ENCODE measurements around the gene MBP. TPM values are rescaled to one million over a fixed set of nuclear protein-coding genes. Genes with fewer than 3 reads are reported as not detected.

Gene MBP
- total RNA-seq, 1 donor from 2014 or later, result 22.4 TPM

DNA sequence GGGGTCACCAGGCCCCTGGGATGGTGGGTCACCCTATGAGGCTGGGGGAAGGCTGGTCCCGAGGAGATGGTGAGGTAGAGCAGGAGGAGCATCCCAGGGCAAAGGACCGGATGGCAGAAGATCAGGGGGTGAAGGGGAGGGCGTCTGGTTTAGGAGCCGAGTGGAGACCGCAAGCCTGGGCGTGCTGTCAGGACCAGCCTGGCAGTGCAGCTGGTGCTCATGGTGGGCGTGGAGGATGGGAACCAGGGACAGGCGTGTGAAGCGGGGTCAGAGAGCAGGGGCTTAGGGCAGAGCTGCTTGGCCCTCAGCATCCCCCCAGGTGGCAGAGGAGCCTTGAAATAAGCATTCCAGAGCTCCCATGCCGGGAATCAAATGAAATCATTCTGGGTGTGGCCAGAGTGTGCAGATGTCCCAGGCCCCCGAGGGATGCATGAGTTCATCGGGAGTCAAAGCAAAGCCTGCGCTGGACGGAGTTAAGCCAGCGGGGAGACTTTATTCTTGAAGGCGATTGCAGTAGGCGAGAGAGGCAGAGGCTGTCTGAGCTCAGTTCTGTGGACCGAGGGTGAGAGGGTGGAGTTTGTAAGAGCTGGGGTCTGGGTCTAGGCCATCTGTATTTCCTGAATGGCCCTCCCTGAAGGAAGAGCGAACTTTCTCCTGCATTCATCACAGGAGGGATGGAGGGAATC is 33.1 kb upstream of the MBP start:
- Histone ChIP-seq H3K27ac (ENCODE audit: low read depth, low read length) (no peak overlapping the region), H3K4me1 (ENCODE audit: control insufficient read depth in 3 of 3, insufficient read depth in 3 of 3, low read length in 3 of 3) (peaks cover 0 to 19% (median 11%) of the 10 kb centered on the region in 3 donors), H3K9me3 (ENCODE audit: control insufficient read depth in 3 of 3, low read length in 3 of 3) (no peaks in the 10 kb centered on the region), H3K4me3 (ENCODE audit: low read length in 3 of 3) (no peak overlapping the region), H3K36me3 (ENCODE audit: control insufficient read depth in 3 of 3, insufficient read depth in 3 of 3, low read length in 3 of 3) (no peaks in the 10 kb centered on the region), H3K27me3 (ENCODE audit: control insufficient read depth in 3 of 3, insufficient read depth in 3 of 3, low read length in 3 of 3) (peaks cover 8 to 22% (median 10%) of the 10 kb centered on the region in 3 donors), H3K9ac (ENCODE audit: low read depth in 1 of 3, low read length in 3 of 3) (peak overlapping the region in 1 of 3 donors; percentile 14)

DNA sequence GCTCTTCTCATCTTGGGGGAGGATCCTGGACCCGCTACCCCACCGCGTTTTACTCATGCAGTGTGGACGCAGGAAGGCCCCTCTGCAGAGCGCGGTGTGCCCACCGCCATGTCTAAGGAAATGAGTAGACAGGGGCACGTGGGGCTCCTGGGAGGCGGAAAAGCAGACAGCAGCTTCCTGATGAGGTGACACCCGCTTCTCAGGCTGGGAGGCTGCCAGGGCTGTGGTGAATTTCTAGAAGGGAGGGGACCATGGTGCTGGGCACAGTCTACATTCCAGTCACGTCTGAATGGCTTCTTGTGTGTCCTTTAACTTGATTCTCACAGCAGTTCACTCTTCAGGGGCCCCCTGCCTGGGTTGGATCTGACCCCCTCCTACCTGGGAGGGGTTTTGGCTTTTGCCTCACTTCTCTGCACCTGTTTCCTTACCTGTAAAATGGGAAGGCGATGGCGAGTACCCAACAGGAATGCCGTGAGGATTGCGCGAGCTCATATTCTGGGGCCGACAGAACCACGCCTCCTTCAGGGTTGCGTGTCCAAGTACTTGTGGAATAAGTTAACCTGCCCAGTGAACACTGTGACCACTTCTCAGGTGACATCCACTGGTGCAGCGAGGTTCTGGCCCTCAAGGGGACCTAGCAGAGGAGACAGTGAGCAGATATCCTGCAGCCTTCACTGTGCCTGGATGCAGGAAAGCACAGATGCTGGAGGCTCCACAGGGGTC is 32.3 kb upstream of the MBP start:
- H3K27me3 ChIP-seq (ENCODE audit: control insufficient read depth in 3 of 3, insufficient read depth in 3 of 3, low read length in 3 of 3), result peaks cover 4 to 22% (median 10%) of the 10 kb centered on the region in 3 donors
- no peak overlapping the region for H3K27ac ChIP-seq (ENCODE audit: low read depth, low read length)
- H3K9ac ChIP-seq (ENCODE audit: low read depth in 1 of 3, low read length in 3 of 3), result no peak overlapping the region
- H3K4me1 ChIP-seq (ENCODE audit: control insufficient read depth in 3 of 3, insufficient read depth in 3 of 3, low read length in 3 of 3), result peaks cover 0 to 19% (median 11%) of the 10 kb centered on the region in 3 donors
- no peak overlapping the region for H3K4me3 ChIP-seq (ENCODE audit: low read length in 3 of 3)
- H3K36me3 ChIP-seq (ENCODE audit: control insufficient read depth in 3 of 3, insufficient read depth in 3 of 3, low read length in 3 of 3), result no peaks in the 10 kb centered on the region
- no peaks in the 10 kb centered on the region for H3K9me3 ChIP-seq (ENCODE audit: control insufficient read depth in 3 of 3, low read length in 3 of 3)

GRCh38 chr18:77164026-77164425 is 31.4 kb upstream of the MBP start:
- no peaks in the 10 kb centered on the region for H3K9me3 ChIP-seq (ENCODE audit: control insufficient read depth in 3 of 3, low read length in 3 of 3)
- H3K36me3 ChIP-seq (ENCODE audit: control insufficient read depth in 3 of 3, insufficient read depth in 3 of 3, low read length in 3 of 3), result no peaks in the 10 kb centered on the region
- peaks cover 0 to 19% (median 11%) of the 10 kb centered on the region in 3 donors for H3K4me1 ChIP-seq (ENCODE audit: control insufficient read depth in 3 of 3, insufficient read depth in 3 of 3, low read length in 3 of 3)
- H3K27ac ChIP-seq (ENCODE audit: low read depth, low read length), result no peak overlapping the region
- H3K4me3 ChIP-seq (ENCODE audit: low read length in 3 of 3), result no peak overlapping the region
- H3K27me3 ChIP-seq (ENCODE audit: control insufficient read depth in 3 of 3, insufficient read depth in 3 of 3, low read length in 3 of 3), result peaks cover 0 to 22% (median 10%) of the 10 kb centered on the region in 3 donors
- H3K9ac ChIP-seq (ENCODE audit: low read depth in 1 of 3, low read length in 3 of 3), result no peak overlapping the region

GRCh38 chr18:77162580-77162979 is 30.0 kb upstream of the MBP start:
- no peaks in the 10 kb centered on the region for H3K9me3 ChIP-seq (ENCODE audit: control insufficient read depth in 3 of 3, low read length in 3 of 3)
- H3K27me3 ChIP-seq (ENCODE audit: control insufficient read depth in 3 of 3, insufficient read depth in 3 of 3, low read length in 3 of 3), result peaks cover 0 to 22% (median 10%) of the 10 kb centered on the region in 3 donors

DNA sequence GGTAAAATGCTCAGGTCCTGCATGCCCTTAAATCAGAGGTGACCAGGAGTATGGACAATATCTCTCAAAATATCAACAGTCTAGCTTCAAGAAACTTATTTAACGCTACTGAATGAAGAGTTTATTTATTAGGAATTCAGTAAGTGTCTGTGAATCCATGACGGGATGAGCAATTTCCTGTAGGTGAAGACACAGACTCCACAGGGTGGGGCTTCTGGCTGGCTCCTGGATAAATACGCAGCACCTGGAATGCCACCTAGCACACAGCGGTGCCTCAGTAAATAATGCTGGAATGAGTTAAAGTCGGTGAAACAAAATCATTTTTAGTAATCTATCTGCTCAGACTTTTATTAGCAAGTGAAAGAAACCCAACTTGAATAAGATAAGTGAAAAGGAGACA is 29.4 kb upstream of the MBP start:
- Histone ChIP-seq H3K9ac (ENCODE audit: low read depth in 1 of 3, low read length in 3 of 3) (no peak overlapping the region), H3K4me3 (ENCODE audit: low read length in 3 of 3) (no peak overlapping the region), H3K36me3 (ENCODE audit: control insufficient read depth in 3 of 3, insufficient read depth in 3 of 3, low read length in 3 of 3) (no peaks in the 10 kb centered on the region), H3K27me3 (ENCODE audit: control insufficient read depth in 3 of 3, insufficient read depth in 3 of 3, low read length in 3 of 3) (peaks cover 0 to 22% (median 10%) of the 10 kb centered on the region in 3 donors), H3K4me1 (ENCODE audit: control insufficient read depth in 3 of 3, insufficient read depth in 3 of 3, low read length in 3 of 3) (peaks cover 0 to 15% (median 11%) of the 10 kb centered on the region in 3 donors), H3K9me3 (ENCODE audit: control insufficient read depth in 3 of 3, low read length in 3 of 3) (no peaks in the 10 kb centered on the region), H3K27ac (ENCODE audit: low read depth, low read length) (no peak overlapping the region)

More at GRCh38 chr18:77162580-77162979, 30.0 kb upstream of the MBP start:
- Histone ChIP-seq H3K27ac (ENCODE audit: low read depth, low read length) (no peak overlapping the region), H3K4me3 (ENCODE audit: low read length in 3 of 3) (no peak overlapping the region), H3K4me1 (ENCODE audit: control insufficient read depth in 3 of 3, insufficient read depth in 3 of 3, low read length in 3 of 3) (peaks cover 0 to 15% (median 11%) of the 10 kb centered on the region in 3 donors), H3K9ac (ENCODE audit: low read depth in 1 of 3, low read length in 3 of 3) (no peak overlapping the region), H3K36me3 (ENCODE audit: control insufficient read depth in 3 of 3, insufficient read depth in 3 of 3, low read length in 3 of 3) (no peaks in the 10 kb centered on the region)

DNA sequence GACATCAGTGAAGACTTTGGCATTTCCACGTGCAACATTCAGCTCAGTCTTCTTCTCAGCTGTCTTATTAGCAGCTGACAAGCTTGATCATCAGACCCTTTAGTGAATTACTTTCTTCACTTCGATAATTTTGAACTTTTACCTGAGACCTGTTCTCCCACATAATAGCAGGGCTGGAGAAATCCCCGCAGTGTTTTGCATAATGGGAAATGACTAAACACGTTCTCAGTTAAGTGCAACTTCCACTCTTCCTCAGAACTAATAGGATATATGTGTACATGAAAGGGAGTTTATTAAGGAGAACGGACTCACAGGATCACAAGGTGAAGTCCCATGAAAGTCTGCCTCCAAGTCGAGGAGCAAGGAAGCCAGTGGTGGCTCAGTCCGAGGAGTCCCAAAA is 28.8 kb upstream of the MBP start:
- Histone ChIP-seq H3K27me3 (ENCODE audit: control insufficient read depth in 3 of 3, insufficient read depth in 3 of 3, low read length in 3 of 3) (peaks cover 0 to 19% (median 10%) of the 10 kb centered on the region in 3 donors), H3K27ac (ENCODE audit: low read depth, low read length) (no peak overlapping the region), H3K9me3 (ENCODE audit: control insufficient read depth in 3 of 3, low read length in 3 of 3) (no peaks in the 10 kb centered on the region), H3K4me3 (ENCODE audit: low read length in 3 of 3) (no peak overlapping the region), H3K36me3 (ENCODE audit: control insufficient read depth in 3 of 3, insufficient read depth in 3 of 3, low read length in 3 of 3) (no peaks in the 10 kb centered on the region), H3K4me1 (ENCODE audit: control insufficient read depth in 3 of 3, insufficient read depth in 3 of 3, low read length in 3 of 3) (peaks cover 0 to 10% (median 9%) of the 10 kb centered on the region in 3 donors), H3K9ac (ENCODE audit: low read depth in 1 of 3, low read length in 3 of 3) (no peak overlapping the region)

GRCh38 chr18:77160515-77160914 is 27.9 kb upstream of the MBP start:
- Histone ChIP-seq H3K27ac (ENCODE audit: low read depth, low read length) (no peak overlapping the region), H3K4me1 (ENCODE audit: control insufficient read depth in 3 of 3, insufficient read depth in 3 of 3, low read length in 3 of 3) (peaks cover 0 to 4% (median 4%) of the 10 kb centered on the region in 3 donors), H3K36me3 (ENCODE audit: control insufficient read depth in 3 of 3, insufficient read depth in 3 of 3, low read length in 3 of 3) (no peaks in the 10 kb centered on the region), H3K9ac (ENCODE audit: low read depth in 1 of 3, low read length in 3 of 3) (no peak overlapping the region), H3K9me3 (ENCODE audit: control insufficient read depth in 3 of 3, low read length in 3 of 3) (no peaks in the 10 kb centered on the region), H3K27me3 (ENCODE audit: control insufficient read depth in 3 of 3, insufficient read depth in 3 of 3, low read length in 3 of 3) (peaks cover 0 to 12% (median 9%) of the 10 kb centered on the region in 3 donors), H3K4me3 (ENCODE audit: low read length in 3 of 3) (no peak overlapping the region)

- Histone ChIP-seq H3K27ac (ENCODE audit: low read depth, low read length) (no peak overlapping the region), H3K9me3 (ENCODE audit: control insufficient read depth in 3 of 3, low read length in 3 of 3) (no peaks in the 10 kb centered on the region), H3K27me3 (ENCODE audit: control insufficient read depth in 3 of 3, insufficient read depth in 3 of 3, low read length in 3 of 3) (no peaks in the 10 kb centered on the region), H3K9ac (ENCODE audit: low read depth in 1 of 3, low read length in 3 of 3) (no peak overlapping the region), H3K36me3 (ENCODE audit: control insufficient read depth in 3 of 3, insufficient read depth in 3 of 3, low read length in 3 of 3) (no peaks in the 10 kb centered on the region), H3K4me3 (ENCODE audit: low read length in 3 of 3) (no peak overlapping the region), H3K4me1 (ENCODE audit: control insufficient read depth in 3 of 3, insufficient read depth in 3 of 3, low read length in 3 of 3) (no peaks in the 10 kb centered on the region)
Measured at GRCh38 chr18:77157312-77157711, 24.7 kb upstream of the MBP start.

- no peak overlapping the region for H3K4me3 ChIP-seq (ENCODE audit: low read length in 3 of 3)
- no peaks in the 10 kb centered on the region for H3K36me3 ChIP-seq (ENCODE audit: control insufficient read depth in 3 of 3, insufficient read depth in 3 of 3, low read length in 3 of 3)
- no peaks in the 10 kb centered on the region for H3K4me1 ChIP-seq (ENCODE audit: control insufficient read depth in 3 of 3, insufficient read depth in 3 of 3, low read length in 3 of 3)
- H3K9me3 ChIP-seq (ENCODE audit: control insufficient read depth in 3 of 3, low read length in 3 of 3), result no peaks in the 10 kb centered on the region
- H3K27me3 ChIP-seq (ENCODE audit: control insufficient read depth in 3 of 3, insufficient read depth in 3 of 3, low read length in 3 of 3), result no peaks in the 10 kb centered on the region
- H3K27ac ChIP-seq (ENCODE audit: low read depth, low read length), result no peak overlapping the region
- H3K9ac ChIP-seq (ENCODE audit: low read depth in 1 of 3, low read length in 3 of 3), result no peak overlapping the region
Measured at GRCh38 chr18:77155031-77155430, 22.4 kb upstream of the MBP start.

- Histone ChIP-seq H3K27me3 (ENCODE audit: control insufficient read depth in 3 of 3, insufficient read depth in 3 of 3, low read length in 3 of 3) (no peaks in the 10 kb centered on the region), H3K9ac (ENCODE audit: low read depth in 1 of 3, low read length in 3 of 3) (no peak overlapping the region), H3K9me3 (ENCODE audit: control insufficient read depth in 3 of 3, low read length in 3 of 3) (no peaks in the 10 kb centered on the region), H3K4me3 (ENCODE audit: low read length in 3 of 3) (no peak overlapping the region), H3K4me1 (ENCODE audit: control insufficient read depth in 3 of 3, insufficient read depth in 3 of 3, low read length in 3 of 3) (no peaks in the 10 kb centered on the region), H3K36me3 (ENCODE audit: control insufficient read depth in 3 of 3, insufficient read depth in 3 of 3, low read length in 3 of 3) (no peaks in the 10 kb centered on the region), H3K27ac (ENCODE audit: low read depth, low read length) (no peak overlapping the region)
Measured at GRCh38 chr18:77153404-77153803, 20.8 kb upstream of the MBP start.

All from skeletal muscle tissue (tissue), 4 donors.